Measurements from ENCODE around the gene PSMC5.

- no peak for TF ChIP-seq CTCF (IDR thresholded peaks at IDR 0.05)
- no peak for TF ChIP-seq FOXP4 (CRISPR knock-in tag; IDR thresholded peaks at IDR 0.05)
- TF ChIP-seq ZBTB43 (CRISPR knock-in tag; IDR thresholded peaks at IDR 0.05), result no peak
- no peak for TF ChIP-seq MYBL2 (CRISPR knock-in tag; IDR thresholded peaks at IDR 0.05)
- no peak for TF ChIP-seq ATF3 (CRISPR knock-in tag; conservative IDR thresholded peaks at IDR 0.05)
- no peak for TF ChIP-seq IRF2 (CRISPR knock-in tag; IDR thresholded peaks at IDR 0.05; ENCODE audit: borderline replicate concordance, low read depth)
- TF ChIP-seq ATF2 (CRISPR knock-in tag; IDR thresholded peaks at IDR 0.05; ENCODE audit: borderline replicate concordance, low read depth), result no peak
- no peak for TF ChIP-seq FOXJ3 (CRISPR knock-in tag; IDR thresholded peaks at IDR 0.05; ENCODE audit: borderline replicate concordance)
- TF ChIP-seq ATF1 (CRISPR knock-in tag; IDR thresholded peaks at IDR 0.05), result no peak
- TF ChIP-seq NR3C1 (CRISPR knock-in tag; conservative IDR thresholded peaks at IDR 0.05; ENCODE audit: low read depth), result no peak
- no peak for TF ChIP-seq NR2C2 (CRISPR knock-in tag; IDR thresholded peaks at IDR 0.05)
- TF ChIP-seq E2F4 (CRISPR knock-in tag; IDR thresholded peaks at IDR 0.05; ENCODE audit: borderline replicate concordance, low read depth), result no peak
- TF ChIP-seq ZNF425 (CRISPR knock-in tag; conservative IDR thresholded peaks at IDR 0.05), result no peak
Measured at GRCh38 chr17:63859257-63859656, 32.0 kb downstream of the PSMC5 start.

Measured in WTC11 (cell line).